ENCODE measurements around the gene BRME1.

BRME1 gene

GRCh38 chr19:13892870-13893269, 13.0 kb downstream of the BRME1 start:
- no peak for DNase-seq (ENCODE audit: insufficient read length, low spot score)
- no peak for FAIRE-seq

- DNase-seq (ENCODE audit: insufficient read length, low spot score) (no peak), FAIRE-seq (no peak)
Measured at GRCh38 chr19:13890136-13890535, 15.8 kb downstream of the BRME1 start.

- DNase-seq (ENCODE audit: insufficient read length, low spot score) (no peak), FAIRE-seq (no peak)
Measured at GRCh38 chr19:13888281-13888680, 17.6 kb downstream of the BRME1 start.

- FAIRE-seq (no peak), DNase-seq (ENCODE audit: insufficient read length, low spot score) (no peak)
Measured at GRCh38 chr19:13887517-13887916, 18.4 kb downstream of the BRME1 start.

- DNase-seq (ENCODE audit: insufficient read length, low spot score) (no peak), FAIRE-seq (no peak)
Measured at GRCh38 chr19:13887018-13887436, 18.9 kb downstream of the BRME1 start.

DNA sequence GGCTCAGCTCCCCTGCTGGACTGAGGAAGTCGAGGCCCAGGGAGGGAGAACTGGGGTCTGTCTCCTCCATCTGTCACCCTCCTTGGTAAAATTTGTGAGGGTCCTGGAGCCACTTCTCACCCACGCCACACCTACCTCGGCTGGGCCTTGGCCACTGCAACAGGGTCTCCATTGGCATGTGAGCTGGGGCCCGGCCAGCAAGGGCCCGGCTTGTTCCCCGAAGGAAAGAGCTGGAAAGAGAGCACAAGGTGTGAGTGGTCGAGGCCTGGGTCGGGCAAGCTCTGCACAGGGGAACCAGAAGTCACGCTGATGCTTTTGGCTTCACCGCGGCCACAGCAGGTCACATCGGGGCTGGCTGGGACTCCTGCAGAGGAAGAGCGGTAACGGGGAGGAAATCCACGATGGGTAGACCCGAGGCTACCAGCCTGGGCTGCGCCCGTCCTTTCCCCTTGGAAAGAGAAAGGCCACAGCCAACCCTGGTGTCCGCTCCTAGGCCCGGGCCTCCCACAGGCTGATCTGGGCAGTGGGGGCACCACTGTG, 20.0 kb downstream of the BRME1 start:
- FAIRE-seq = no peak
- no peak for DNase-seq (ENCODE audit: insufficient read length, low spot score)

DNA sequence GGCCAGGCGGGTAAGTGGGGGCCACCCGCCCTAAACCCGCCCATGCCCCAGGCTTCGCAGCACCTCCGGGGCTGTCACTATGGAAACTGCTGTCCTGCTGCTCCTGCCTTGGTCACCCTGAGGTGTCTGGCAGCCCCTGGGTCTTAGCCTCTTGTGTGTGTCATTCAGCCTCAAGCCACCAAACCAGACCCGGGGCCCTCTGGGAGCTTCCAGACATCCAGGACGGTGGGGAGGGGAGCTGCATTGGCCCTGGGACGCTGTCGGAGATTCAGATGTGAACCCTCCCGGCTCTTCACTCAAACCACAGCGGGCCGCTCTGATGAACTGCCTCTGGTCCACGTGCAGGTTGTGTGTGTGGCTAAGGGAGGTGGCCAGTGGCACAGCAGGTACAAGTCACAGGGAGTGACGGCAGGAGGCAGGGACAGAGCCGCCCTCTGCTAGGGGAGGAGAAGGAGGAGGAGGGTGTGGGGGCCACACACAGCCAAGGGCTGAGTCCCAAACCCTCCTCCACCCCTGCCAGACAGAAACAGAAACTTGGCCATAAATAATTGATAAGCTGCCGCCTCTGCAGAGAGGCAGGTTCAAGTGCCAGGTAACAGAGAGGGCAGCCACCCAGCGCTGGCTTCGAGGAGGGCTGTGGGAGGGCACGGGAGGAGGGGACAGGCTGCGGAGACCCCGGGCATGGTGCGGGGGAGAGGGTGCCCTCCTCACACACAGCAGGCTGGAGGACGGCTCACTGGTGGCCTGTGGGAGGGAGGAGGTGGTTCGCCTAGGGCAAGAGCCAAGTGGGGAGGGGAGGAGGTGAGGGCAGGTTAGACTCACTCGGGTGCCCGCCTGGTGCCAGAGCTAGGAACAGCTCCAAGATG, 21.0 kb downstream of the BRME1 start:
- DNase-seq (ENCODE audit: insufficient read length, low spot score) (no peak), FAIRE-seq (no peak)

DNA sequence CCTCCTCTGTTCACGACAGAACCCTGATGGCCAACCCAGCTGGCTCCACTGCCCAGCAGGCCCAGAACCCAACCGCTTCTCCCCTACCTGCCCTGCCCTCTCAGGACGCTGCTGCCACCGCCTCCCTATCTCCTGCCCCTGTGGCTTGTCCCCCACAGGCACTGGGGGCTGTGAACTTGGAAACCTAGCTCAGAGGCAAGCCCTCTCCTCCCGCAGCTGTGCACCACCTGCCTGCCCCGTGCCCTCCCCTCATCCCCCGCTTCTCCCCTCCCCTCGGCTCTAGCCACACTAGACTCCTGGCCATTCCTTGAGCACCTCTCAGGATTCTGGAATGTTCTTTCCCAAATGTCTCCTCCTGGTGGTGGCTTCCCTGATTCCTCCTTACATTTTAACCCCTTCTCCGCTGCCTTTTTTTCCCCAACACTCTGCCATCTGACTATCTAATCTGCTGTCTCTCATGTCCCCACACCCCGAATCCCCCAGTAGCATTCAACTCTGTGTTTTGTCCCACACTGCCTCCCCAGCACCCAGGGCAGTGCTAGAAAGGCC, 22.3 kb downstream of the BRME1 start:
- FAIRE-seq (no peak), DNase-seq (ENCODE audit: insufficient read length, low spot score) (no peak)

DNA sequence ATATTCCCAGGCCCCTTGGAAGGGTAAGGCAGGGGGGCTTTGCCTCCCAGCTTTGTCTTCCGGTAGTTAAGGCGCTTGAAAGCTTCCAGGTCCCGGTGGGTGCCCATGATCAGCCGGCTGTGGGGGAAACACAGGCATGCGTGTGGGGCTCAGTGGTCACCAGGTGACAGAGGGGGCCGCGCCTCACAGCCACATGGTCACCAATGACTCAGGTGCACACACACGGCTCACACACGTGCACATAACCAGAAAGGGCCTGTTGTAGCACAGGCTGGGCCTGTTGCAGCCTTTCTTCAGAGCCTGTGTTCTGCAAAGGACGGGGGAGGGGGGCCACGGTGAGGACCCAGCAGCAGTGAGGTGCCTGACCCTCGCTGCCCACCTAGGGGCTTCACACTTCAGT, 23.1 kb downstream of the BRME1 start:
- no peak for DNase-seq (ENCODE audit: insufficient read length, low spot score)
- no peak for FAIRE-seq

DNA sequence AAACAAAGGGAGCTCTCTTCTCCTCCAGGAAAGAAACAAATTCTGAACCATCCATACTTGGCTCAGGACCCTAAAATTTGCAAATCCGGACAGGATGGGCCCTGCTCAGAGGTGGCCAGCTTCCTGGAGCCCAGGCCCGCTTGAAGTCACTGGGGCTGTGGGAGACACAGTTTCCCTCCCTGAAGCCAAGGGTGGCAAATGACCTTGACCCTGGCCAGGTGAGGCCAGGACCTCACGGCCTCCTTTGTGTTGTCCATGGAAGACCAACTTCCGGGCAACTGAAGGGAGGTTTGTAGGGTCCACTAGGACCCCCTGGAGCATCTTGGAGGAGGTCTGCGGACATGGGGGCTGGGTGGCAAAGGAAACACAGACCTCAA, 23.5 kb downstream of the BRME1 start:
- FAIRE-seq = no peak
- DNase-seq (ENCODE audit: insufficient read length, low spot score) = no peak

DNA sequence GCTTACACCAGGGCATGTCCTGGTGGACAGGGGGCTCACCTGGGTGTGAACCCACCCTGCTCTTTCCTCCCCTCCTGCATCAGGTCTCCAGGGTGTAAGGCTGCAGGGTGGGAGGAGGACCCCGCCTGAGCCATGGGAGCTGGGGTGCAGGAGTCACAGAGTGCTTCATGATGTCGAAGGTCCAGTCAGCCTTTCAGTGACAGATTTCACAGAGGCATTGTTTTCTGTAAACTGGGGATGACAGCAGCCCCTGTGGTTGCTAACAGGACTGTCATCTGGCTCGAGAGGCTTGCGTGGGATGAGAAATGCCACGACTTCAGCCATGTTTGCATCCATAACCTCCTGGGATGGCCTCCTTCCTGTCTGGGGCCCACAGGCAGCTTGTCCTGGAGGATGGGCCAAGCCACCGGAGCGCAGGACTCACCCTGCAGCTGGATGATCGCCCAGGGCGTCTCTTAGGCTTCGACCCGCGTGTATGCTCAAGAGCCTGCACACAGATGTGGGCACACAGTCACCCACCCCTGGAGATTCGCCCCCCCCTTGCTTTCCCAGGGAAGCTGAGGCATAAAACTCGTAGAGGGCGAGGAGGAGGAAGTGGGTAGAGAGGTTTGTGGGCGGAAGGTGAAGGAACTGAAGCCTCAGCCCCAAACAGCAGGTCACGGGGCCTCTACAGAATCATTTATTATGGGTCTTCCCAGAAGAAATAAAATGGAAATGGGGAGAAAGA, 24.1 kb downstream of the BRME1 start:
- FAIRE-seq (peak; percentile 90), DNase-seq (ENCODE audit: insufficient read length, low spot score) (no peak)

DNA sequence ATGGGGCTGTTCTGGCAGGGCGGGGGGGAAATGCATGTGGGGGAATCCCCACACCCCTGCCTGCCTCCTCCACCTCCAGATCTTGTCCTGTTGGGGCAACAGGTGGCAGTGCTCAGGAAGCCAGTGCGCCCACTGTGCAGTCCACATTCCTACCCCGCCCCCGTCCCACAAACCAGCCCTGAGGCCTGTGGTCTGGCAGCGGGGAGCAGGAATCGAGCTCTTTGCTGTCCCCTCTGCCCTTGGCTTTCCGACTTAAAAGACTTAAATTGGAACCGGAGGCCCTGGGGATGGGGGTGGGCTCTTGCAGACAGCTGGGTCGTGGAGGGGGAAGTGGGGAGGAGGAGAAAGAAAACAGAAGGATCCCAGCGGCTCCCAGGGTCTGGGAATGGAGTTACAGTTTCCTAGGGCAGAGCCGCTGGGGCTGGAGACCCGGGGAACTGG, 24.6 kb downstream of the BRME1 start:
- DNase-seq (ENCODE audit: insufficient read length, low spot score) = no peak
- FAIRE-seq = peak; percentile 80

DNA sequence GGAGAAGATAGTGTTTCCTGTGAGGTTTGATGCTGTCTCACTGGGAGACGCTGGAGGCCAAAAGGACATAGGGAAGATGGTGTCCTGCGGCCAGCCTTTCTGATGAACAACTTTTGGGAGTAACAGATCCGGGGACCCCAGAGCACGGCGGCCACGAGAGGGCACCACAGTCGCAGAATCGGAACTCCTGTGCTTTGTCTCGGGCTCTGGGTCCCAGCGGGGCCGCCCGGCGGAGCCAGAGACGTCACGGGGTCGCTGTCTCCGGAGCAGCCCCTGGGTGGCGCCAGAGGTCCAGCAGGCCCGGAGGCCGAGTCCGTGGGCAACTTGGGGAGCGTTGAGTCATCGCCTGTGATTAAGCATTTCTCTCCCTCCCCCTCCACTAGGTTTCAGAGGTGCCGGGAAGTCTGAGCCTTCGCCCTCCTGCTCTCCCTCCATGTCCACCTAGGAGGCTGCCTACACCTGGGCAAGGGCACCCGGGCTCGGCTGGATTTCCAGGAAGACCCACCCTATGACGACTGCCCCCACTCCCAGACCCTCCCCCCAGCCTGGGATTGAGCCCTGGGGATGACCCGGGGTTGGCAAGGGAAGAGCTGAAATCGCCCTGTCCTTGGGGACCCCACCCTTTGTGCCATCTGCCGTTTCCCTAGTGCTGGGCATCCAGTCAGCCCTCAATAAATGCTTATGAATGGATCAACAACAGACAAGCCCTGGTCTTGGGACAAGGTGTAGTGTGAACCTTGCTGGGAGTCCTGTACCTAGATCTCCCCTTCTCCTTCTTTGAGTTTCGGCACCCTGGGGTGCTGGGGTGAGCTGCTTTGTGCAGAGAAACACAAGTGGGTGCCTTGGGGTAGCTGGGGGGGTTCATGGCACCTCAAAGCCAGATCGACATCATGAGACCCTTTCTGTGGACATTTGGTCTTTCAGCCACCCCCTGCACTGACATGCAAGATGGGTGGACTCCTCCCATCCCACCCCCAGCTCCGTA, 25.6 kb downstream of the BRME1 start:
- peak; percentile 99 for DNase-seq (ENCODE audit: insufficient read length, low spot score)
- FAIRE-seq = peak; percentile 99

DNA sequence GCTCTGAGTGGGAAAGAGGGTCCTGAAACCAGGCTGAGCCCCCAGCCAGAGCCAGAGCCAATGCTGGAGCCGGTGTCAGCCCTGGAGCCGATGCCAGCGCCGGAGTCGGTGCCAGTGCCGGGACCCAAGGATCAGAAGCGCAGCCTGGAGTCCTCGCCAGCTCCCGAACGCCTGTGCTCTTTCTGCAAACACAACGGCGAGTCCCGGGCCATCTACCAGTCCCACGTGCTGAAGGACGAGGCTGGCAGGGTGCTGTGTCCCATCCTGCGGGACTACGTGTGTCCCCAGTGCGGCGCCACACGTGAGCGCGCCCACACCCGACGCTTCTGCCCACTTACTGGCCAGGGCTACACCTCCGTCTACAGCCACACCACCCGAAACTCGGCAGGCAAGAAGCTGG, 28.6 kb downstream of the BRME1 start:
- DNase-seq (ENCODE audit: insufficient read length, low spot score) = no peak
- FAIRE-seq = no peak

DNA sequence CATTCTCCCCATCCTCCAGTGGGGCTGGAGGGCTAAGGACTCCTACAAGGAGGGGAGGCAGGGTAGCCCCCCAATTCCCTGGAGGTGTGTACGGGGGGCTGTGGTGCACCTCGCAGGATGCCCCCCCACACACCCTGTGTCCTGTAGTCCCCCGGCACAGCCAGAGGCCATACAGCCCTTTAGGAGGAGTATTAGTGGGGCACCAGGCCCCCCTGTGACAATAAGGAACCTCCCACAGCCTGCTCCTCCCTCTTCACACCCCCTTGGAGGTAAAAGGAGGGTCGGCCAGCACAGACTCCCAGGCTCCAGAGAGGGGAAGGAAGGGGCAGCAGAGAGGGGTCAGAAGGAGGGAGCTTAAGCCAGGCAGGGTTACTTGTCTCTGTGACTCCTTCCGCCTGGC, 29.1 kb downstream of the BRME1 start, which contains the start of gene NANOS3:
Gene NANOS3, plus strand, starts transcription at position 301 of the 400 bp plus-strand sequence. CDS start 115 bp downstream, outside the sequence.
- no peak for FAIRE-seq
- DNase-seq (ENCODE audit: insufficient read length, low spot score) = no peak

- FAIRE-seq (no peak), DNase-seq (ENCODE audit: insufficient read length, low spot score) (no peak)
Measured at GRCh38 chr19:13875824-13876223, 30.1 kb downstream of the BRME1 start.

- DNase-seq (ENCODE audit: insufficient read length, low spot score) = no peak
- FAIRE-seq = no peak
Measured at GRCh38 chr19:13873834-13874515, 31.9 kb downstream of the BRME1 start.

DNA sequence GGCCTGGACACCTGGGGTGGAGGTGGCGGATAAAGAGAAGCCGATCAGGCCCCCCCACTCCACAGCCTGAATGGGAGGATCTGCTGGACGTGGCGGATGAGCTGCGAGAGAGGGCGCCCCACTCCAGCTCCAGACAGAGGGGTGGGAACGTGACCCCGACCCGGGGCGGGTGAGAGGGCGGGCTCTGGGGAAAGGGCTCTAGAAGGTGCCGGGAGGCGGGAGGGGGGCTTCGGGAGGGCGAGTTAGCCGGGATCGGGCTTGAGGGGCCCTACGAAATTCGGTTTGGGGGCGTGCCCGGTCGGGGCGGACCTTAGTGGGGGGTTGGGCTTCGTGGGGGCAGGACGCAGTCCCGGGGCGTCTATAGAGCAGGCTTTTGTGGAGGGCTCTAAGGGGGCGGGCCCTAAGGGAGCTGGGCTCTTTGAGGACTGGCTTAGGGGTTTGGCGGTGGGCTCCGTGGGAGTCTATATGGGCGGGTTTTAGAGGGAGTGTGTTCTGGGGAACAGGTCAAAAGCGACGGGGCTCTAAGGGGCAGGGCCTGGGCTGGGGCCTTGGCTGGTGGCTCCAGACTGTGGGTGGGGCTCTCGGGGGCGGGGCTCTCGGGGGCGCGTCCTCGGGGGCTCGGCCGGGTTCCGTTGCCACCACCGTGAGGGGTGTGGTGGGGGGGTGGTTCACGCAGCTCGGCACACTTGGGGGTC, 33.1 kb downstream of the BRME1 start:
- FAIRE-seq (no peak), DNase-seq (ENCODE audit: insufficient read length, low spot score) (no peak)

DNA sequence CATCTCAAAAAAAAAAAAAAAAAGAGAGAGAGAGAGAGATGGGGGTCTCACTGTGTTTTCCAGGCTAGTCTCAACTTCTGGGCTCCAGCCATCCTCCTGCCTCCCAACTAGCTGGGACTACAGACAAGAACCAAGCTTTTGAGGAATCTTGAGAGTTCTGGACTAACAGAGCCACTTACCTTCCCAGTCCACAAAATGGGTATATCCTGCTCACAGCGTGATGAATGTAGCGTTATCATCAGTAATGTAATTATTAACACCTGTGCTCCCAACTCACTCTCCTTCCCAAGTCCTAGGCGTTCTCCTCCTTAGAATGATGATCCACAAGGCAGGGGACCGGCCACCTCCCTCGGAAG, 33.6 kb downstream of the BRME1 start:
- DNase-seq (ENCODE audit: insufficient read length, low spot score) = no peak
- no peak for FAIRE-seq
